Activated naive CD8-positive, alpha-beta T cell treated with anti-CD3 and anti-CD28 coated beads, Interleukin-2, amount 10 ng/mL, durations not matched to agents 7 days and 5 days (primary cell): ENCODE data around the gene MIEF1. TPM values are rescaled to one million over a fixed set of nuclear protein-coding genes. Genes with fewer than 3 reads are reported as not detected.
A peak's percentile ranks its signal among the peaks of the same experiment; 100 is the strongest.

Experiments used
- ATAC-seq: fragments of 150-1000 bp; cut with Tn5 transposase; one replicate; pipeline ENCODE4 v1.10.0; 2021; ENCODE audit warnings: low read depth, moderate library complexity
- POLR2A ChIA-PET: fragments of 350-600 bp; sonication (Branson Sonifier 250); formaldehyde crosslinking; loops from one replicate; lab custom pipeline; 2021; ENCODE audit warnings: antibody characterized with exemption; lab: Charles Lee
- DNase-seq: peaks from one replicate; pipeline ENCODE4 v3.0.0; 2021
- H3K27ac Mint-ChIP-seq: one replicate; pipeline ENCODE4 v1.8.0; 2022; ENCODE audit warnings: mild to moderate bottlenecking, mixed read lengths
- H3K27me3 Mint-ChIP-seq: one replicate; pipeline ENCODE4 v1.8.0; 2022; ENCODE audit warnings: mild to moderate bottlenecking, moderate library complexity, mixed read lengths
- H3K36me3 Mint-ChIP-seq: one replicate; pipeline ENCODE4 v1.8.0; 2021; ENCODE audit warnings: mild to moderate bottlenecking, mixed read lengths
- H3K4me1 Mint-ChIP-seq: one replicate; pipeline ENCODE4 v1.8.0; 2021; ENCODE audit warnings: mixed read lengths
- H3K4me3 Mint-ChIP-seq: one replicate; pipeline ENCODE4 v1.8.0; 2022; ENCODE audit warnings: mild to moderate bottlenecking, moderate library complexity, mixed read lengths
- H3K9me3 Mint-ChIP-seq: one replicate; pipeline ENCODE4 v1.8.0; 2021; ENCODE audit warnings: mixed read lengths
- total RNA-seq, 2 experiments: library from RNA; stranded (reverse); gene quantifications; one replicate each; pipeline ENCODE4 v1.2.3, GENCODE V29; 2021

The MIEF1 gene
- total RNA-seq, 2 experiments from 2014 or later: 33.9 to 40.0 TPM

GRCh38 chr22:39524753-39525657, 22.9 kb downstream of the MIEF1 start:
- Mint-ChIP-seq H3K4me1 (peaks cover 71% of the 10 kb centered on the region), H3K4me3 (peak overlapping the region; percentile 56)
- ATAC-seq: no peak

DNA sequence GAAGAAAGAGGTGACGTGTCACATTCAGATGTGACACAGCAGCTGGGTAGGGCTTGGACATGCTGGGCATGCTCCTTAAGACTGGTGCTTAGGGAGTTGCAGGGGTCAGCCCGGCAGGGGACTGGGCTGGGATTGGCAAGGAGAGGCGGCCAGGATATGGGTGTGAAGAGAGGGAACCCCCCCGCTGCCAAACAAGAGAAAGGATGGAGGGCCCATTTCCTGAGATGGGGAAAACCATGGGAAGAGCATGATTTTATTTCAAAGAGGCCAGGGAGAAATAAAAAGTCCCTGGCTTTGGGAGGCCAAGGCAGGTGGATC, 23.5 kb downstream of the MIEF1 start:
- peaks cover 72% of the 10 kb centered on the region for H3K4me1 Mint-ChIP-seq
- H3K27me3 Mint-ChIP-seq: no peaks in the 10 kb centered on the region
- no peak for ATAC-seq
- no peaks in the 10 kb centered on the region for H3K9me3 Mint-ChIP-seq
- DNase-seq: no peak
- peak overlapping the region; percentile 81 for H3K27ac Mint-ChIP-seq
- peaks cover 57% of the 10 kb centered on the region for H3K36me3 Mint-ChIP-seq
- POLR2A ChIA-PET: interaction anchor here (1.2 to 8.6 kb wide), 2 partner anchors 22 to 208 kb away, joined by 4 to 80 read pairs; partner anchors contain the start of gene RPL3
- peak overlapping the region; percentile 51 for H3K4me3 Mint-ChIP-seq

More at GRCh38 chr22:39524753-39525657, 22.9 kb downstream of the MIEF1 start:
- peaks cover 56% of the 10 kb centered on the region for H3K36me3 Mint-ChIP-seq
- peak overlapping the region; percentile 90 for H3K27ac Mint-ChIP-seq
- POLR2A ChIA-PET: interaction anchor here (1.4 to 8.6 kb wide), 2 partner anchors 8 to 207 kb away, joined by 4 to 80 read pairs; partner anchors contain the start of genes RPL3 and RPS19BP1
- no peak for DNase-seq
- H3K27me3 Mint-ChIP-seq: no peaks in the 10 kb centered on the region
- no peaks in the 10 kb centered on the region for H3K9me3 Mint-ChIP-seq

DNA sequence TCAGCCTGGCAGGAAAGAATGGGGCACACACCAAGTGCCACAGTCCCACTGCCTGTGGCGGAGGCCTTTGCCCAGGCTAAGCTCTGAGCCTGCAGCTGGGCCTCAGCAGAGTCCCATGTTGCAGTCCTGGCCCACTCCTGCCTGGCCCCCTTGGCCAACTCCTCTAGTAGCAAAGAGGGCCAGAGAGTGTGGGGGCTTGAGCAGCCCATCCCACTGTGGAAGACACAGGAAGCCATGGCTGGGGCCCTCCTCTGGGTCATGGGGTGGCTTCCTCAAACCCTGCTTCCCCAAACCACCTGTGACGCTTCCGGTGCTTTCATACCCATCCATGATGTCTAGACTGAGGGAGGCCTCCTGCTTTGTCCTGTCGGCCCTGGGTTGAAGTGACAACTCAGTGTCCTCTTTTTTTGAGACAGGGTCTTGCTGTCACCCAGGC, 24.7 kb downstream of the MIEF1 start:
- ATAC-seq (peak; percentile 27), DNase-seq (peak; percentile 59)
- H3K9me3 Mint-ChIP-seq: no peaks in the 10 kb centered on the region
- POLR2A ChIA-PET: interaction anchor here (0.5 to 8.6 kb wide), 5 partner anchors 23 to 772 kb away, joined by 3 to 80 read pairs (median 4); partner anchors contain the start of gene RPL3
- H3K27ac Mint-ChIP-seq: peak overlapping the region; percentile 81
- H3K4me1 Mint-ChIP-seq: peaks cover 79% of the 10 kb centered on the region
- H3K36me3 Mint-ChIP-seq: peaks cover 51% of the 10 kb centered on the region
- H3K4me3 Mint-ChIP-seq: peak overlapping the region; percentile 42
- no peaks in the 10 kb centered on the region for H3K27me3 Mint-ChIP-seq

DNA sequence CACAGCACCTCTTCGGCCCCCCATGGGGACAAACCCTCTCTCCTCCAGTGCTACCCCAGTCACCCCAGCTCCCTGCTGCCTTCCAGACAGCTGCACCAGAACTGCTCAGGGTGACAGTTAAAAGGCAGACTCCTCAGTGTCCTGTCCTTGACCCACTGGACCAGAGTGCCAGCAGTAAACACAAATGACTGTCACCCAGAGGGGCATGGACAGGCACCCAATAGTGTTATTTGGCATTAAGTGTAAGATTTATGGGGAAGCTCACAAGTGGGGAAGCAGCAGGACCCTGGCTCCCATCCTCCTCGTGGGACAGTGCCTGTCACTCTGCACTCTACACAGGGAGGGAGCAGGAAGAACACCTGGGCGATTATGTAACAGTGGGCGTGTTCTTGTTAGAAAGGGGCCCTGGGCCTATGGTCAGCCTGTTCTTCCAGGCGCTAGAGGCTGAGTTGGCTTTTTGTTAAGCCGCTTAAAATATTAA, 25.4 kb downstream of the MIEF1 start:
- Mint-ChIP-seq H3K9me3 (no peaks in the 10 kb centered on the region), H3K27me3 (no peaks in the 10 kb centered on the region), H3K36me3 (peaks cover 45% of the 10 kb centered on the region), H3K4me1 (peaks cover 75% of the 10 kb centered on the region), H3K27ac (peak overlapping the region; percentile 81), H3K4me3 (no peak overlapping the region)
- DNase-seq (no peak), ATAC-seq (no peak)
- POLR2A ChIA-PET: interaction anchor here (5.6 to 8.6 kb wide), 2 partner anchors 7 to 209 kb away, joined by 80 read pairs; partner anchors contain the start of genes ATF4 and RPL3

GRCh38 chr22:39528080-39528661, 26.1 kb downstream of the MIEF1 start:
- DNase-seq (no peak), ATAC-seq (no peak)
- H3K36me3 Mint-ChIP-seq: peaks cover 38% of the 10 kb centered on the region
- H3K4me3 Mint-ChIP-seq: peak overlapping the region; percentile 67
- peak overlapping the region; percentile 78 for H3K27ac Mint-ChIP-seq
- POLR2A ChIA-PET: interaction anchor here (1.0 to 8.6 kb wide), 11 partner anchors 8 to 516 kb away, joined by 3 to 80 read pairs (median 9); partner anchors contain the start of genes ATF4, MIEF1, RPL3 and TAB1
- peaks cover 69% of the 10 kb centered on the region for H3K4me1 Mint-ChIP-seq
- H3K9me3 Mint-ChIP-seq: no peaks in the 10 kb centered on the region
- H3K27me3 Mint-ChIP-seq: no peaks in the 10 kb centered on the region

- peak; percentile 38 for ATAC-seq
- Mint-ChIP-seq H3K36me3 (peaks cover 35% of the 10 kb centered on the region), H3K9me3 (no peaks in the 10 kb centered on the region)
These were observed 26.8 kb downstream of the MIEF1 start for GRCh38 chr22:39528681-39529486.

GRCh38 chr22:39529487-39529851, 27.4 kb downstream of the MIEF1 start:
- Mint-ChIP-seq H3K4me1 (peaks cover 65% of the 10 kb centered on the region), H3K4me3 (peak overlapping the region; percentile 67)

More at GRCh38 chr22:39528681-39529486, 26.8 kb downstream of the MIEF1 start:
- POLR2A ChIA-PET: interaction anchor here (0.6 to 8.6 kb wide), 19 partner anchors 8 to 652 kb away, joined by 3 to 80 read pairs (median 5); partner anchors contain the start of genes ATF4, MIEF1, RPL3 and SYNGR1
- peaks cover 66% of the 10 kb centered on the region for H3K4me1 Mint-ChIP-seq
- peak overlapping the region; percentile 67 for H3K4me3 Mint-ChIP-seq
- DNase-seq: peak; percentile 93
- peak overlapping the region; percentile 78 for H3K27ac Mint-ChIP-seq
- H3K27me3 Mint-ChIP-seq: no peaks in the 10 kb centered on the region

GRCh38 chr22:39530116-39530515, 28.0 kb downstream of the MIEF1 start:
- no peak for ATAC-seq
- H3K27me3 Mint-ChIP-seq: no peaks in the 10 kb centered on the region
- POLR2A ChIA-PET: interaction anchor here (2.1 to 8.6 kb wide), 4 partner anchors 10 to 212 kb away, joined by 8 to 80 read pairs (median 60); partner anchors contain the start of genes ATF4 and RPL3

More at GRCh38 chr22:39529487-39529851, 27.4 kb downstream of the MIEF1 start:
- H3K27ac Mint-ChIP-seq: peak overlapping the region; percentile 43
- POLR2A ChIA-PET: interaction anchor here (0.8 to 8.6 kb wide), 15 partner anchors 9 to 651 kb away, joined by 3 to 80 read pairs (median 6); partner anchors contain the start of genes ATF4, MIEF1, RPL3 and TAB1
- H3K36me3 Mint-ChIP-seq: peaks cover 32% of the 10 kb centered on the region
- no peak for DNase-seq
- no peak for ATAC-seq
- no peaks in the 10 kb centered on the region for H3K27me3 Mint-ChIP-seq
- no peaks in the 10 kb centered on the region for H3K9me3 Mint-ChIP-seq

GRCh38 chr22:39530692-39531331, 28.7 kb downstream of the MIEF1 start:
- no peak for DNase-seq
- peaks cover 54% of the 10 kb centered on the region for H3K4me1 Mint-ChIP-seq
- peak overlapping the region; percentile 97 for H3K27ac Mint-ChIP-seq
- ATAC-seq: no peak
- POLR2A ChIA-PET: interaction anchor here (0.7 to 8.6 kb wide), 7 partner anchors 8 to 509 kb away, joined by 3 to 80 read pairs (median 14); partner anchors contain the start of genes ATF4, RPL3 and TAB1
- no peaks in the 10 kb centered on the region for H3K9me3 Mint-ChIP-seq
- no peaks in the 10 kb centered on the region for H3K27me3 Mint-ChIP-seq
- peak overlapping the region; percentile 93 for H3K4me3 Mint-ChIP-seq
- H3K36me3 Mint-ChIP-seq: peaks cover 20% of the 10 kb centered on the region

More at GRCh38 chr22:39530116-39530515, 28.0 kb downstream of the MIEF1 start:
- H3K4me1 Mint-ChIP-seq: peaks cover 59% of the 10 kb centered on the region
- peak overlapping the region; percentile 67 for H3K4me3 Mint-ChIP-seq
- DNase-seq: no peak
- peak overlapping the region; percentile 43 for H3K27ac Mint-ChIP-seq
- H3K36me3 Mint-ChIP-seq: peaks cover 26% of the 10 kb centered on the region
- H3K9me3 Mint-ChIP-seq: no peaks in the 10 kb centered on the region

DNA sequence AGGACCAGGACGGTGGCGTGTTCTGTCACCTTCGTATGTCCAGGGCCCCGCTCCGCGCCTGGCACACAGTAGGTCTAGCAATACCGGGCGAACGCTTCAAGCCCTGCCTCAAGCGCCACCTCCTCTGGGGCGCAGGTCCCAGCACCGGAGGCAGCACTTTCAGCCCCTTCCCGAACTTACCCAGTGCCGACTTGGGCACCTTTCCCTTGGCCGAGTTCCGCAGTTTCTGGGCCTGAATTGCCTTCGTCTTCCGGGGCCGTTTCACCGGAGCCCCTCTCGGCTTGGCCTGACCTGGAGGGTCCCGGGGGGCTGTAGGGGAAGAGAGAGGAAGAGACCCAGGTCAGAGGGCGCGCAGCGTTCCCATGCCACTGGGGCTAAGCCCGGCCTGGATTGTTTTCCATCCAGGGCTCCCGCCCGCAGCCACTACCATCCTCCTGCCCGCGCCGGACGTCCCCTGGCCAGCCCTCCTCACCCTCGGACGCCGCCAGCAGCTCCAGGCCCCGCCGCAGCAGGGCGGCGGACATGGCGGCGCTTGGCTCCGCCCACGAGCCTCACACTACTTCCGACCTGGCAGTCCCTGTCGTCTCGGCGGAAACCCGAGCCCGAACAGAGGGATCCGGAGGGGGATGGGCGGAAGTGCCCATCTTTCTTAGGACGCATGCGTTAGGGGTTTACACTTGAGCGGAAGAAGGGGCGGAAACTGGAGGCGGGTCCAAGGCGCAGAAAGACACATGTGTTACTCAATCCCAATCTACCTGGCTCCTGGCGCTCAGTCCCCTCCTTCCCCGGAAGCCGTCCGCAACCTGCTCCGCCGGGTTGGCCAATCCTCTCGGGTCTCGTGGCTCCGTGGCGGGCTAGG, 30.4 kb downstream of the MIEF1 start, which contains the start of gene RPS19BP1:
Gene RPS19BP1, minus strand, starts transcription at position 534 of the 859 bp plus-strand sequence. Its CDS starts 10 bp downstream, at position 524.
- peak within 1 kb of the TSS; percentile 93 for H3K4me3 Mint-ChIP-seq
- no peaks in the 10 kb centered on the region for H3K27me3 Mint-ChIP-seq
- POLR2A ChIA-PET: interaction anchor here (0.6 to 8.6 kb wide), 9 partner anchors 8 to 512 kb away, joined by 3 to 80 read pairs (median 4); partner anchors contain the start of genes ATF4, MIEF1 and RPL3
- DNase-seq (peak; percentile 97), ATAC-seq (peak; percentile 85)
- peaks cover 16% of the 10 kb centered on the region for H3K36me3 Mint-ChIP-seq
- H3K9me3 Mint-ChIP-seq: no peaks in the 10 kb centered on the region
- peaks cover 43% of the 10 kb centered on the region for H3K4me1 Mint-ChIP-seq
- H3K27ac Mint-ChIP-seq: peak within 1 kb of the TSS; percentile 97

DNA sequence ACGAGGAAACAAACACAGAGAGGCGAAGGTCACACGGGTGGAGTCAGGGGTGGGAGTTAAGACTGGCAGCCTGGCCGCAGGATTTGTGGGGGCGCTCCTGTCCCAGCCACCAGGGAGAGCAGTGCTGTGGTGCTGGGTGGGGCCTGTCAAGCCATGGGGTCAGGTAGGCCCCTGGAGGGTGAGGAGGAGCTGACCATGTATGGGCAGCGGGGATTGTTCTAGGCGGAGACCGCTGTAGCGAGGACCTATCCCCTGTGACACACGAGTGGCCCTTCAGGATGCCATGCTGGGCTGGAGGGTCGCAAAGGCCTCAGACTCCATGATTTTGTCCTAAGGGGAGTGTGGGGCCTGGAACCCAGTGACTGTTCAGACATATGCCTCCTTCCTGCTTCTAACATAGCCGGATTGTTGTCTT, 32.0 kb downstream of the MIEF1 start:
- H3K4me3 Mint-ChIP-seq: no peak overlapping the region
- H3K27ac Mint-ChIP-seq: peak overlapping the region; percentile 27
- ATAC-seq (no peak), DNase-seq (peak; percentile 42)
- no peaks in the 10 kb centered on the region for H3K9me3 Mint-ChIP-seq
- no peaks in the 10 kb centered on the region for H3K27me3 Mint-ChIP-seq
- H3K36me3 Mint-ChIP-seq: peaks cover 10% of the 10 kb centered on the region
- POLR2A ChIA-PET: interaction anchor here (0.7 to 1.8 kb wide), 3 partner anchors 491 to 644 kb away, joined by 3 to 7 read pairs (median 4); partner anchors contain the start of gene TNRC6B
- peaks cover 31% of the 10 kb centered on the region for H3K4me1 Mint-ChIP-seq
